22Rv1 (cell line): ENCODE measurements around the gene TTLL10.

Experiments
- H3K27ac ChIP-seq: fragments of 450-650 bp; 2 replicates; pipeline ENCODE4 v1.5.1; 2017
- ZFX ChIP-seq: fragments of 450-650 bp; IDR thresholded peaks from 2 replicates; pipeline ENCODE4 v1.6.1; 2017; ENCODE audit warnings: antibody characterized with exemption, borderline replicate concordance
- TF ChIP-seq, protein P1 (sequence below): fragments of 450-650 bp; IDR thresholded peaks from 2 replicates; pipeline ENCODE4 v1.5.1; 2017; ENCODE audit warnings: mild to moderate bottlenecking

Gene TTLL10

DNA sequence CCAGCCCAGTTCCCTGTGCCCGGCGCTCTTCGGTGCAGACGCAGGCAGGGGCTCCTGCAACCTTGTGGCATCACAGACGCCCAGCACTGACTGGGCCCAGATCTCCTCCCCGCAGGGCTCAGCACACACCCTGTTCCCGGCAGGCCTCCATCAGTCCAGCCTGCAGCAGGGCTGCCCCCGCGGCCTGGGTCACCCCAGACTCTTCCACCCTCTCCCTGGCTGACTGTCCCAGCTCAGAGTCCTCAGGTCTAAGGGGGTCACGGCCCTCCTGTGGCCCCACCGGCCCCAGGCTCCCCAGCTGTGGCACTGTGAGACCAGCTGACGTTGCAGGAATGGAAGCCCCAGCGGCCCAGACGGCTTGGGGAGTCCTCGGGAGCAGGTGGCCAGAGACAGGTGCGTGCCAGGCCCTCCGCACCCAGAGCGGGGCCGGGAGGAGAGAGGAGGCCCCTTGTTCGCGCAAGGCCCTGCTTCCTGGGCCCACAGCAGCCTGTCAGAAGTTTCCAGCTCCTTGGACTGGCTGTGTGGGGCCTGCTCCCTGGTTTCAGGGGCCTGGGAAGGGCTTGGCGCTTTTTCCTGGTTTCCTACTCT, 62.6 kb downstream of the TTLL10 start:
- no peak for TF ChIP-seq ZFX
- TF ChIP-seq, protein P1, sequence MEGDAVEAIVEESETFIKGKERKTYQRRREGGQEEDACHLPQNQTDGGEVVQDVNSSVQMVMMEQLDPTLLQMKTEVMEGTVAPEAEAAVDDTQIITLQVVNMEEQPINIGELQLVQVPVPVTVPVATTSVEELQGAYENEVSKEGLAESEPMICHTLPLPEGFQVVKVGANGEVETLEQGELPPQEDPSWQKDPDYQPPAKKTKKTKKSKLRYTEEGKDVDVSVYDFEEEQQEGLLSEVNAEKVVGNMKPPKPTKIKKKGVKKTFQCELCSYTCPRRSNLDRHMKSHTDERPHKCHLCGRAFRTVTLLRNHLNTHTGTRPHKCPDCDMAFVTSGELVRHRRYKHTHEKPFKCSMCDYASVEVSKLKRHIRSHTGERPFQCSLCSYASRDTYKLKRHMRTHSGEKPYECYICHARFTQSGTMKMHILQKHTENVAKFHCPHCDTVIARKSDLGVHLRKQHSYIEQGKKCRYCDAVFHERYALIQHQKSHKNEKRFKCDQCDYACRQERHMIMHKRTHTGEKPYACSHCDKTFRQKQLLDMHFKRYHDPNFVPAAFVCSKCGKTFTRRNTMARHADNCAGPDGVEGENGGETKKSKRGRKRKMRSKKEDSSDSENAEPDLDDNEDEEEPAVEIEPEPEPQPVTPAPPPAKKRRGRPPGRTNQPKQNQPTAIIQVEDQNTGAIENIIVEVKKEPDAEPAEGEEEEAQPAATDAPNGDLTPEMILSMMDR, result no peak
- no peak overlapping the region for H3K27ac ChIP-seq

DNA sequence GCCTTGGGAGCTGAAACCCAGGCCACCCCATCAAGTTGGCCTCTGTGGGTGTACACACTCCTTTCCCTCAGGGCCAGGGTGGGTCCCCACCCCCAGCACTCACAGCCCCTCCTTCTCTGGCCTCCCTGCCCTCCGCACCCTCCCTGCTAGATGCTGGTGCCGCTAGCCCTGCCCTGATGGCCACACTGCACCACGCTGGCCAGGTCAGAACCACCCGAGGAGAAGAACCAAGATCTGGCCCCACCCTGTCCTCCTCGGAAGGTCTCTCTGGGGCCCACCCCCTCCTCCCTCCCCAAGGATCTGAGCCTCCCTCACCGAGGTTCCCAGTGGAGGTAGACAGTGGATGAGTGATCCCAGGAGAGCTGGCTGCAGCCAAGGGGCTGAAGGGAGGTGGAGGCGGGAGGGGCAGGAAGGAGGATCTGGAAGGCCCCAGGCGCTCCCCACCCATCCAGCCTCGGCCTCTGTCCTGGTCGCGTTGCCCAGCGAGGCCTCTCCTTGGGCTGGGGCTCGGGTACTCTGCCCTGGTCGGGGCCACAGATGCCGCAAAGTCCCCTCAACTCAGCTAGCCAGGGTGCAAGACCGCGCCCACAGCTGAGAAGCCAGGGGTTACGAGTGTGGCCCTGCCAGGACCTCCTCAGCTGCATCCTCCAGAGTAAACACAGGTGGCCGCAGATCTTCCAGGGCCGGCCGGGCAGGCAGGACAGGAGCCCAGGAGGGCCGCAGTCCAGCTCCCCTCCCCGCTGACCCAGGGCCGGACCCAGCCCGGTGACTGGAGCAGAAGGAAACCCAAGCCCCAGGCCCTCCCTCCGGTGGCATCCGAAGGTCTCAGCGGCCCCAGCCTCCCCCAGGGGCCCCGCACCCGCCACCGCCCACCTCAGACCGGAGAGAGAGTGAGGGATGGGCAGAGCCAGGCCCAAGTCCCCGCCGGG, 63.5 kb downstream of the TTLL10 start:
- H3K27ac ChIP-seq, result no peak overlapping the region
- TF ChIP-seq, protein P1, result no peak
- TF ChIP-seq ZFX, result no peak

DNA sequence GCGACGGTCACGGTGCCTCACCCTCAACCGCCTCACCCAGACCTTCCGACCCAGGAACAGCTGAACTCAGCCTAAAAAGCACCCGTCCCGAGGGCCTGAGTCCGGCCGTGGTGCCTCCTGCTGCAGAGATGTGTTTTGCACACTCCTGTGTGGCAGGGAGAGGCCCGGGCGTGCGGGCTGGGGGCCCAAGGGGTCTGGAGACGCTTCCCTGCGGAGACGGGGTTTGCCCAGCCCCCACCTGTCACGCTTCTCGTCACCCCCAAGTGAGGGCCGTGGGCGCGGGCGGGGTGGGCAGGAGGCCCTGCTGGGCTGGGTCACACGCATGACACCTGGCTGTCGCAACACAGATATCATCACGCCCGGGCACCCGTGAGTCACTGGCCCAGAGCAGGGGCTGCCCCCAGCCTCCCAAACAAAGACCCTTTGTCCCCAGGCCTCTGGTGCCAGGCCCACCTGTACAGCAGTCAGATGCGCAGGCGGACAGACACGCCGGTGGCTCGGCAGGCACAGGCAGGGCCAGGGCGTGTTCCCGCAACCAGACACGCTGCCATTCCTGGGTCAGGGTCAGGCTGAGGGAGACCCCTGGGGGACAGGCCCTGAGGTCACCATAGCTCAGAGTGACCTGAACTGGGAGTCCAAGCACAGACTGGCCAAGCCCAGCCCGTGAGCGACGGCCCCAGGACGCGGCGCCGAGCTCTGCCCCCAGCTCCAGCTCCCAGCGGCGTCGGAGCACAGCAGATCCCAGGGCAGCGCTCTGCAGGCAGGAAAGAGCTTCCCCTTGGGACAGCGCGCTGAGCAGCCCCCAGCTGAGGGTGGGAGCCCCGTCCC, 64.4 kb downstream of the TTLL10 start:
- no peak overlapping the region for H3K27ac ChIP-seq
- no peak for TF ChIP-seq ZFX
- TF ChIP-seq, protein P1, result no peak

DNA sequence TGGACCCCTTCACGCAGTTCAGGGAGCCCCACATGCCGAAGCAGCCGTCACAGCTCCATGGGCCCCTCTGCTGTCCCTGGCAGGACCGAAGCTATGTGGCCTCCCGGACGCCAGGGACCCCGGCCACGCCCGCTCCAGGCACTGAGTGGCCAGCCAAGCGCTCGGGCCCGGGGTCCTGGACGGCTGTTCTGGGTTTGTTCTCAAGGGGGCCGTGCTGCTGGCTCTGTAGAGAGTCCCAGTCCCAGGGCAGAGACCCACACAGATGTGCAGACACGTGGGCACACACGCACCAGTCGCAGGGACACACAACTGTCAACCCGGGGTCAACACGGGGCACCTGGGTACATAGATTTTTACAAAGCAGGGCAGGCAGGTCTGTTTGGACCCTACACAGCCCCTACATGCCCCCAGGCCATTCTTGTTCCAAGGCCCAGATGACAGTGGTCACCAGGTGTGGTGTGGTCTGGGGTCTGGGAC, 65.1 kb downstream of the TTLL10 start:
- no peak overlapping the region for H3K27ac ChIP-seq

DNA sequence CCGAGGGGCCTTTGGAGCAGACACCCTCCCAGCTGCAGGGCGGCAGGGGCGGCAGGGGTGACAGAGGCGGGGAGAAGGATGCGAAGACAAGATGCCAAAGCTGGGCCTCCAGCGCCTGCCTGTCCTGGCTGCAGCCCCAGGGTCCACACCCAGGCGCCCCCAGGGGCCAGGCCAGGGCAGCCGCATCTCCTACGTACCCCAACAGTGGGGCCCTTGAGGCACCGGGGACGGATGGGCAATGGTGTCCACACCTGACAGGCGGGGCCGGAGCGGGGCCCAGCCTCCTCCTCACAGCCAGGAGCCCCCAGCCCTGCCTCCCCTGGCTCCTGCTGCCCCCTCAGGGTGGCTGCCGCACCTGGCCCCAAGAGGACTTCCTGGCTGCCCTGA, 65.5 kb downstream of the TTLL10 start:
- TF ChIP-seq, protein P1, result no peak
- no peak for TF ChIP-seq ZFX
- no peak overlapping the region for H3K27ac ChIP-seq

More for the DNA sequence above, 65.1 kb downstream of the TTLL10 start:
- TF ChIP-seq, protein P1, result no peak
- TF ChIP-seq ZFX, result no peak

DNA sequence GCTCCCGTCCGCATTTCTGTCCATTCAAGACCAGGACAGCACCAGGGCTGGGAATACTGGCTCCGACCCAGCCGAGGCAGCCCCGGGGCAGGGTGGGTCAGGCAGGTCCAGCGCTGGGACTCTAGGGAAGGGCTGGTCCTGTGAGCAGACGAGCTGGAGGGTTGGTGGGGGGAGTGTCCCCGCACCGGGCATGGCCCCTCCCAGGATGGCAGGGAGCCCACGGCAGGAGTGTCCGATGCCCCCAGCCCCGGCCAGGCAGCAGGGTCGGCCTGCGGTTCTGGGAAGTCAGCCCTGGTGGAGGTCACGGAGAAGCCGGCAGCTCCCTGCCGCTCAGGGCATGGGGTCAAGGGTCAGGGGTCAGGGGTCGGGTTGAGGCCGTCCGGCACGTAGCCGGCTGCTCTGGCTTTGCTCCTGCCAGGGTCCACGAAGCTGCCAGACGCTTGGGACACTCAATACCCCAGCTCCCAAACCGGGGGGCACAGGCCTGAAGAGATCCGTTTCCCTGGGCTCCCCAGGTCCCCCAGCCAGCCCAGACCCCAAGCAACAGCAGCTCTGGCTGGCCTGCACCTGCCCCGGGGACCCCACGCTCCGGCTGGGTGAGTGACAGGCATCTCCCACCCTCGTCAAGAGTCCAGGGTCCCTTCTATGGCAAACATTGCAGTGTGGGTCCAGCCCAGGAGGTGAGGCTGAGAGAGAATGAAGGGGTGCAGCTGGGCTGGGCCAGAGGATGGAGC, 66.1 kb downstream of the TTLL10 start:
- H3K27ac ChIP-seq, result no peak overlapping the region
- no peak for TF ChIP-seq ZFX
- TF ChIP-seq, protein P1, result no peak
